ENCODE data around the gene RABAC1.

The RABAC1 gene

GRCh38 chr19:41920882-41921576 lies 38.1 kb downstream of the RABAC1 start:
- no peak for TF ChIP-seq CTCF (IDR thresholded peaks at IDR 0.05; ENCODE audit: insufficient read depth, low read length, poor library complexity, severe bottlenecking)
- Histone ChIP-seq H3K4me3 (replicated peaks; ENCODE audit: low read depth, low read length) (no peak overlapping the region), H3K27me3 (replicated peaks; ENCODE audit: control insufficient read depth, insufficient read depth, low read length) (no peaks in the 10 kb centered on the region; the same call in 1 of the 2 replicates), H3K36me3 (ENCODE audit: control insufficient read depth, insufficient read depth, low read length) (no peaks in the 10 kb centered on the region)
- no peak for DNase-seq (ENCODE audit: extremely low read depth, insufficient read length)

- no peaks in the 10 kb centered on the region; the same call in none of the 2 replicates for H3K27me3 ChIP-seq (replicated peaks; ENCODE audit: control insufficient read depth, insufficient read depth, low read length)
- no peak for DNase-seq (ENCODE audit: extremely low read depth, insufficient read length)
- no peaks in the 10 kb centered on the region for H3K36me3 ChIP-seq (ENCODE audit: control insufficient read depth, insufficient read depth, low read length)
- TF ChIP-seq CTCF (IDR thresholded peaks at IDR 0.05; ENCODE audit: insufficient read depth, low read length, poor library complexity, severe bottlenecking), result no peak
- H3K4me3 ChIP-seq (replicated peaks; ENCODE audit: low read depth, low read length), result no peak overlapping the region
These were observed 39.0 kb downstream of the RABAC1 start for GRCh38 chr19:41919948-41920712.

GRCh38 chr19:41918653-41919244 lies 40.4 kb downstream of the RABAC1 start:
- Histone ChIP-seq H3K27me3 (replicated peaks; ENCODE audit: control insufficient read depth, insufficient read depth, low read length) (no peaks in the 10 kb centered on the region; the same call in none of the 2 replicates), H3K4me3 (replicated peaks; ENCODE audit: low read depth, low read length) (no peak overlapping the region), H3K36me3 (ENCODE audit: control insufficient read depth, insufficient read depth, low read length) (no peaks in the 10 kb centered on the region)
- DNase-seq (ENCODE audit: extremely low read depth, insufficient read length), result no peak
- no peak for TF ChIP-seq CTCF (IDR thresholded peaks at IDR 0.05; ENCODE audit: insufficient read depth, low read length, poor library complexity, severe bottlenecking)

- no peaks in the 10 kb centered on the region for H3K36me3 ChIP-seq (ENCODE audit: control insufficient read depth, insufficient read depth, low read length)
- H3K27me3 ChIP-seq (replicated peaks; ENCODE audit: control insufficient read depth, insufficient read depth, low read length), result peaks cover 2% of the 10 kb centered on the region
- no peak for TF ChIP-seq CTCF (IDR thresholded peaks at IDR 0.05; ENCODE audit: insufficient read depth, low read length, poor library complexity, severe bottlenecking)
- no peak for DNase-seq (ENCODE audit: extremely low read depth, insufficient read length)
- H3K4me3 ChIP-seq (replicated peaks; ENCODE audit: low read depth, low read length), result no peak overlapping the region
These were observed 41.0 kb downstream of the RABAC1 start for GRCh38 chr19:41918095-41918494.

GRCh38 chr19:41917676-41918075 lies 41.4 kb downstream of the RABAC1 start:
- DNase-seq (ENCODE audit: extremely low read depth, insufficient read length), result no peak
- Histone ChIP-seq H3K4me3 (replicated peaks; ENCODE audit: low read depth, low read length) (no peak overlapping the region), H3K27me3 (replicated peaks; ENCODE audit: control insufficient read depth, insufficient read depth, low read length) (peaks cover 2% of the 10 kb centered on the region), H3K36me3 (ENCODE audit: control insufficient read depth, insufficient read depth, low read length) (no peaks in the 10 kb centered on the region)
- no peak for TF ChIP-seq CTCF (IDR thresholded peaks at IDR 0.05; ENCODE audit: insufficient read depth, low read length, poor library complexity, severe bottlenecking)
